Measurements from ENCODE around the gene ADAD2.

The ADAD2 gene

GRCh38 chr16:84176192-84177053, 14.5 kb upstream of the ADAD2 start:
- DNase-seq (ENCODE audit: low read depth): no peak

GRCh38 chr16:84177741-84178073, 13.2 kb upstream of the ADAD2 start:
- no peak for DNase-seq (ENCODE audit: low read depth)

GRCh38 chr16:84178146-84178765, 12.7 kb upstream of the ADAD2 start:
- no peak for DNase-seq (ENCODE audit: low read depth)

- no peak for DNase-seq (ENCODE audit: low read depth)
These were observed 11.9 kb upstream of the ADAD2 start for GRCh38 chr16:84178892-84179611.

DNA sequence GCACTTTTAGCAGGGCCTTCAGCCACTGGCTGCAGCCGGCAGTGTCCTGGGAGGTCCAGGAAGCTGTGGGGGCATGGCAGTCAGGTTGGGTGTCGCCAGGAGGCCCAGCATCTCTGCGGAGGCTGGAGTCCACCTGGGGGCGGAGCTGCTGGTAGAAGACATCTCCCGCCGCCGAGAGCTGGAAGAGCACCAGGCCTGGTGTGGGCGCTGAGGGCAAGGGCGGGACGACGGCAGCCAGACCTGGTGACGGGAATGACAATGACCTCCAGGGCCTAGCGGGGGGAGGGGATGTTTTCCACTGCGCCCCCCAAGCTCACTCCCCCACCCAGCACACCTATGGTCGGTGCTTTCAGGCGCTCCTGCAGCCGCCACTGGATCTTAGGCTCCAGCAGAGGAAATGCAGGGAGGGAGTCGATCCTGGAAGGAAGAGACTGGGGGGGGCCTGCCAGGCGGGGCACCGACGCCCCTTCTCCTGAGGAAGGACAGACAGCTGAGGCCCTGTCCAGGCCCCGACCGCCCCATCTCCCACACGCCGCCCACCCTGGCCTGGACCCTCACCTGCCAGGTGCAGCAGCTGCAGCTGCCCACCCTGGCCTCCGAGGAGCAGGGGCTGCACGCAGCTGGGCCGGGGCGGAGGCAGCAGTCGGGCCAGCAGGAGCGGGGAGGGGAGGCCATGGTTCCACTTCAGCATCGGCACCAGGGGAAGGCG, 11.2 kb upstream of the ADAD2 start:
- no peak for DNase-seq (ENCODE audit: low read depth)

DNA sequence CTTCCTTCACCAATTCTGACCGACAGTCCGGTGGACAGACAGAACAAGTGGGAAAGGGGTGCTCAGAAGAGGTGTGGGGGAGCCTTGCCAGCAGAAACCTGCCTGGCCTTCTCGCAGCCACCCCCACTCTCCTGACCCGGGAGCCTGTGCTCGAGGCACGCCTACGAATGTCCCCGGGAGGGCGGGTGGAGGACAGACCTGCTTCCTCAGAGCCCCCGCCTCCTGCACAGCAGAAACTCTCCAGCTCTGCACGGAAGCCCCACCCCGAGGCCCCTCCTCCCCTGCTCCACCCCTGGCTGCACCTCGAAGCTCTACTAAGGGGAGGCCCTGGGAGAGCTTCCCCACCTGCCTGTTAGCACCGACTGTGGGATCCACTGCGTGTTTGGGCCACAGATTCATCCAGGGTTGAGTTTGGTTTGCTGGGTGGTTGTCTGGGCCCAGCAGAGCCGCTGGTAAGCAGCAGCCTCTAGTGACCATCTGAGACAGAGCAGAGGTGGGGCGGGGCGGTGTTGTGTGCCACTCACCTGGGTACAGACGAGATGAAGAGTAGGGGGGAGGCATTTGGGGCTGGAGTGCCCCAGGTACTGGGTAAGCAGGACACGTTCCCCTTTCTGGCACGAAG, 10.3 kb upstream of the ADAD2 start:
- DNase-seq (ENCODE audit: low read depth): no peak

DNA sequence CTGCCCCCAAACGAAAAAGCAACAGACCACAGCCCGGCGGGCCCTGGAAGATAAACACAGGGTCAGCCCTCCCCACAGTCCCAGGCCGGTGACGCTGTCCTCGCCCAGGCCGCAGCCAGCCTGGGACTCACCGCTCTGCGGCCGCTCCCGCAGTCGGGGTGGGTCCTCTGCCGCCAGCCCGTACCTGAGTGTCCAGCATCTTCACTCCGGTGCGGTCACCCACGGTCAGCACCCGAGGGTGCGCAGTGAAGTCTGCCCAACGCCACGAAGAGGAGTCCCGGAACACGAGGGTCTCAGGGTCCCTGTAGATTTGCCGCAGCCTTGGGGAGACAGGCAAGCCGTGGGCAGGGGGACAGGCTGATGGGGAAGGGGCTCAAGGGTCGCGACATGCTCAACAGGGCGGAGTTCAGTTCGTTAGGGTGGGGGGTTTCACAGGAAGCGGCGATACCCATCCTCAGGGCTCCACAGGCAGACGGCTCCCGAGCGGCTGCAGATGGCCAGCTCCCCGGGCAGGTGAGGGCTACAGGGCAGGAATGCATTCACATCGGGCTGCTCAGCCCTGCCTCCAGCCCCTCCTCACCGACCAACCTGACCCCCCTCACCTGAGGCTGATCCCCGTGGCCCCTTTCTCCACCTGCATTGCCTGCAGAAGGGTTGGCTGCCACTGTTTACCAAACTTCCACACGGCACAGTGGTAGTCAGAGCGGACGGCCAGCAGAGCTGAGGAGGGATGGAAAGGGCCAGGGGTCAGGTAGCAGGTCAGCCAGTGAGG, 9.6 kb upstream of the ADAD2 start:
- DNase-seq (ENCODE audit: low read depth): no peak

DNA sequence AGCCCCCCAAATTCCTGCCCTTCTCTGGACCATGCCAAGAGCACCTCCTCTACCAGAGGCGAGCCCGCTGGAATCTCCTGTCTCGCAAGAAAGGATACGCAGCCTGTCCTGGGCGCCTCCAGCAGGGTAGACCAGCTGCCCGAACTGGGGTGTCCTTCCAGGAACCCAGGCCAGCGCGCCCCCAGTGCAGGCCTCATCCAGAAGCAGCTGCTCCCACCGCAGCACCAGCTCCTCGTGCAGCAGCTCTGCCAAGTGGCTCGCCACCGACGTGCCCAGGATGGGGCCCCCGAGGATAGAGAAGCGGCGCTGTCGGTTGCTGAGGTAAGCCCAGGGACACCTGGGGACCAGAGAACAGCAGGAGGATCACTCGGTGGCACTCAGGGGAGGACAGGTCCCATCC, 8.9 kb upstream of the ADAD2 start:
- DNase-seq (ENCODE audit: low read depth): no peak

GRCh38 chr16:84182680-84183571, 8.0 kb upstream of the ADAD2 start:
- DNase-seq (ENCODE audit: low read depth): no peak

DNA sequence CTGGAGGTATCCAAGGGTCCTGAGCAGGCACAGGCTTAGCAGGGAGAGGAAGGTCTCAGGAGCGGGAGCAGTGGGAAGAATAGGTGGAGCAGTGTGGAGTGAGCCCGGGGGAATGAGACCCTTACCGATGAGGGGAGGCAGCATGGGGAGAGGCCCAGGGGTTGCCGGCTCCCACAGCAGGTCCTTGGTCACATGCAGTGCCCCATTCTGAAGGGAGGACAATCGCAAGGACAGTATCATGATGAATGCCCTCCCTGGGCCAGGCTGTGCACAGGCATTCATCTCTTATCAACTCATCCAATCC, 7.4 kb upstream of the ADAD2 start:
- no peak for DNase-seq (ENCODE audit: low read depth)

GRCh38 chr16:84183911-84184591, 6.9 kb upstream of the ADAD2 start:
- no peak for DNase-seq (ENCODE audit: low read depth)

DNA sequence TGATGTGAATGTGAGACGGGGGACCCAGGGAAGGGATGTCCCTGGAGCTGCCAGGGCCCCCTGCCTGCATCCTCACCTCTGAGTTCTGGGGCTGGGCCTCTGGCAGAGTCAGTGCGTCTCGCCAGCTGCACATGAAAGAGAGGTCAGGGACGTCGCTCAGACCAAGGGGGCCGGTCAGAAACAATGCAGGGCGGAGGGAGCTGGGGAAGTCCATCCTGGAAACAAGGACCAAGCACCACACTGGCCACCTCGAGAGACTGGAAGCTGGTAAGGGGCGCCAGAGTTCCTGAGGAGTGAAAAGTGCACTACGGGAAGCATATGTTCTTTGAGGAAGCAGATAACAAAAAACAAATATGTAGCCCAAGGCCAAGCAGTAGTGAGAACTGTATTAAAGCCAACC, 6.2 kb upstream of the ADAD2 start:
- no peak for DNase-seq (ENCODE audit: low read depth)

GRCh38 chr16:84186685-84187437, 4.1 kb upstream of the ADAD2 start, which contains the start of gene TAF1C:
Gene TAF1C, minus strand, starts transcription at chr16:84187057. Its CDS starts 2,069 bp downstream, at chr16:84184988.
- peak; percentile 90 for DNase-seq (ENCODE audit: low read depth)

DNA sequence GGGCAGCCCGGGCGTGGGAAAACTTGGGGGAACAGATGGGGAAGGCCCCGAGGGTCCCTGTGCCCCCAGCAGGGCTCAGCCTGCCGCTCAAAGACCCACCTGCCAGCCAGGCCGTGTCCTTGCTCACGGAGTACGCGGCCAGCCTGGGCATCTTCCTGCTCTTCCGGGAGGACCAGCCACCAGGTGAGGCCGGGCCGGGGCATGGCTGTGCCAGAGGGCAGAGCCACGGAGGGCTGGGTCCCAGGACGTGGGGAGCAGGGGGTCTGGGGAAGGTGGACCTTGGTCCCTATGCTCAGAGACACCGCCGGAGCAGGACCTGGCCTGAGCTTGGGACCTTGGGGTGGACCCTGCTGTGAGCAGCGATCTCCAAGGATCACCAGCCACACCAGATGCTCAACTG, 509 bp downstream of the ADAD2 start:
- DNase-seq (ENCODE audit: low read depth): no peak

GRCh38 chr16:84193480-84193879, 2.5 kb downstream of the ADAD2 start:
- no peak for DNase-seq (ENCODE audit: low read depth)

DNA sequence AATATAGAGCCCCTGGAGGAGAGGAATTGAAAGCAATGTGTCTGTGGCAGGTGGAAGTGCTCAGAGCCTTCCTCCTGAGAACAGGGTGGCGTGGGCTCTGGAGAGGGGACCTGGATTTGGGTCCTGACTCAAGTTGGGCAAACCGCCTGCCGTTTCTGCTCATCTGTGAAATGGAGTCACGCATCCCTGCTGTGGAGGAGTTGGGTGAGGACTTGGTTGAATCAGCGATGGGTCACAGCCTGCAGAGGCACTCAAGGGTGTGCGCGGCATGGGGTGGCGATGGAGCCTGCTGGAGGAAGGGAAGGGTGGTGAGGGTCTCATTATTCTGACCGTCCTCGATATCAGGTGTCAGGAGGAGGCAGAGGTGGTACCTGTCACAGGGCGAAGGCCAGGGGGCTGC, 3.1 kb downstream of the ADAD2 start:
- no peak for DNase-seq (ENCODE audit: low read depth)

GRCh38 chr16:84194470-84195200, 3.7 kb downstream of the ADAD2 start:
- DNase-seq (ENCODE audit: low read depth): no peak

All from HS-27A (cell line).